T-helper 1 cell treated with Interleukin-12 subunit alpha and Interleukin-12 subunit beta and Interleukin-4 antibody, amounts not matched to agents 30 μg/mL and 1 μg/mL, for 36 hours (primary cell): Measurements from ENCODE around the gene AKR1C1.
"Not testable (repeated sequence)": the region's sequence is repeated elsewhere in the genome, so short reads cannot be mapped to it uniquely, and the experiment has no call there.

Source experiments
- H3K27ac Mint-ChIP-seq: one replicate; pipeline ENCODE4 v1.8.0; 2021; ENCODE audit warnings: mild to moderate bottlenecking, mixed read lengths
- H3K27me3 Mint-ChIP-seq: one replicate; pipeline ENCODE4 v1.8.0; 2021; ENCODE audit warnings: low read depth, mixed read lengths
- H3K36me3 Mint-ChIP-seq: one replicate; pipeline ENCODE4 v1.8.0; 2021; ENCODE audit warnings: low read depth, mixed read lengths
- H3K4me1 Mint-ChIP-seq: one replicate; pipeline ENCODE4 v1.8.0; 2021; ENCODE audit warnings: low read depth, mixed read lengths
- H3K4me3 Mint-ChIP-seq: one replicate; pipeline ENCODE4 v1.8.0; 2021; ENCODE audit warnings: mild to moderate bottlenecking, moderate library complexity, mixed read lengths
- H3K9me3 Mint-ChIP-seq: one replicate; pipeline ENCODE4 v1.8.0; 2021; ENCODE audit warnings: mixed read lengths

Gene AKR1C1

DNA sequence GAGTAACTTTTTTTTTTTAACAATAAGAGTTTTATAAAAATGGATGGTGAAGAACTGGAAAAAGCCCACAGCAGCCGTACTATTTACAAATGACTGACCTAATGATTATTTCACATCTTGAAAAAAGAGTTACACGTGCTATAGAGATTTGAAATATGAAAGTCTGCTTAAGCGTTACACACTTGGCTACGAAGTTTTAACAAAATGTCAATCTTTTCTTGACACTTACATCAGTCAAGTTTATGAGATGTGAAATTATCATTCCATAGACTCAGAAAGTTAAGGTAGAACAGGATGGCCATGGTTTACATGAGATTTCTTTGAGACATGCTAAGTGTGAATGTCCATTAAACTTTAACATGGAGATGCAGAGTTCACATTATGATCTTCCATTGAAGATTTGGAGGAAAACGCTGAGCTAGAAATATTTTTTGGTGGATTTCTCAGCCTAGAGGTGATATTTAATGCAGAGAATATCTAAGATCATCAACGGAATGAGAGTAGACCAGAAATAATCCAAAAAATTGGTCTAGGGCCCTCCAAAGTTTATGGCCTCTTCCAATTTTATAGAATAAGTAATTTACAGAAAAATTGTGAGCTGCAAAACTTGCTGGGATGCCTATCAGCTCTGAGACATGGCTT lies 24.9 kb downstream of the AKR1C1 start:
- H3K4me1 Mint-ChIP-seq, H3K36me3 Mint-ChIP-seq, H3K27ac Mint-ChIP-seq, H3K27me3 Mint-ChIP-seq, H3K9me3 Mint-ChIP-seq, H3K4me3 Mint-ChIP-seq: not testable (repeated sequence)

DNA sequence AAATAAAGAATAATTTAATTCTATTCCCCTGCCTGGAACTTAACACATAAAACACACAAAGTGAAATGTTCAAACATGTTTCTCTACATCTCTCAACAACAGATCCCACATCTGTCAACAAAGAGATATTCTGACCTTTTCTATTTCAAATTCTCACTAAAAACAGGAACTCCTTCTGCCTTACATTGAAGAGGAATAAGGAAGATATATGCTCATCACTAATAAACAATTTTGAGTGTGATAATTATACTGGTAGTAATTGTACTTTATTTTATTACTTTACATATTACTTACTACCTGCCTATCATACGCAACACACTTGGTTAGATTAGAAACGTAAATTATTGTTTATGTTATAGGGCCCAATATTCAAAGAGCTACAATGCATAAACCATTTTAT lies 27.0 kb downstream of the AKR1C1 start:
- no peaks in the 10 kb centered on the region for H3K27me3 Mint-ChIP-seq
- no peaks in the 10 kb centered on the region for H3K9me3 Mint-ChIP-seq
- H3K27ac Mint-ChIP-seq, result no peak overlapping the region
- no peaks in the 10 kb centered on the region for H3K4me1 Mint-ChIP-seq
- no peaks in the 10 kb centered on the region for H3K36me3 Mint-ChIP-seq
- H3K4me3 Mint-ChIP-seq, result no peak overlapping the region

- not testable (repeated sequence) for H3K27me3 Mint-ChIP-seq, H3K4me3 Mint-ChIP-seq, H3K27ac Mint-ChIP-seq, H3K36me3 Mint-ChIP-seq, H3K4me1 Mint-ChIP-seq, H3K9me3 Mint-ChIP-seq
These were observed 28.2 kb downstream of the AKR1C1 start for GRCh38 chr10:4991463-4991862.

GRCh38 chr10:4992564-4992963 lies 29.3 kb downstream of the AKR1C1 start:
- not testable (repeated sequence) for H3K4me3 Mint-ChIP-seq, H3K4me1 Mint-ChIP-seq, H3K27me3 Mint-ChIP-seq, H3K27ac Mint-ChIP-seq, H3K36me3 Mint-ChIP-seq, H3K9me3 Mint-ChIP-seq

DNA sequence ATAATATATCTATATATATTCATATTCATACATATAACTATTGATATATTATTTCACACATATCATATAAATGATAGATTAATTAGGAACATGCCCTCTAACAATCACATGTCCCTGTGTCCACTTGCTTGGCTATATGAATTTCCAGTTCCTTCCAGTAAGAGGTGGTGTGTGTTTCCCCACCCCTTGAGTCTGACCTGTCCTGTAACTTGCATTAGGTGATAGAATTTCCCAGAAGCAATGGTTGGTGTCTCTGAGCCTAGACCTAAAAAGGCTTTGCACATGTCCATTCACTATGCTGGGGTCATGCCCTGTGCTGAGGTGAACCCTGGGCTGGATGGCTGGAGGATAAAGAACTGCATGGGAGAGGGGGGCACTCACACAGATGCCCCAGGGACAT lies 31.0 kb downstream of the AKR1C1 start:
- not testable (repeated sequence) for H3K27me3 Mint-ChIP-seq, H3K27ac Mint-ChIP-seq, H3K36me3 Mint-ChIP-seq, H3K4me3 Mint-ChIP-seq, H3K4me1 Mint-ChIP-seq, H3K9me3 Mint-ChIP-seq

- H3K27me3 Mint-ChIP-seq, result no peaks in the 10 kb centered on the region
- no peaks in the 10 kb centered on the region for H3K36me3 Mint-ChIP-seq
- no peaks in the 10 kb centered on the region for H3K4me1 Mint-ChIP-seq
- H3K9me3 Mint-ChIP-seq, result no peaks in the 10 kb centered on the region
- no peak overlapping the region for H3K4me3 Mint-ChIP-seq
- no peak overlapping the region for H3K27ac Mint-ChIP-seq
These were observed 35.5 kb downstream of the AKR1C1 start for GRCh38 chr10:4998671-4999070.

DNA sequence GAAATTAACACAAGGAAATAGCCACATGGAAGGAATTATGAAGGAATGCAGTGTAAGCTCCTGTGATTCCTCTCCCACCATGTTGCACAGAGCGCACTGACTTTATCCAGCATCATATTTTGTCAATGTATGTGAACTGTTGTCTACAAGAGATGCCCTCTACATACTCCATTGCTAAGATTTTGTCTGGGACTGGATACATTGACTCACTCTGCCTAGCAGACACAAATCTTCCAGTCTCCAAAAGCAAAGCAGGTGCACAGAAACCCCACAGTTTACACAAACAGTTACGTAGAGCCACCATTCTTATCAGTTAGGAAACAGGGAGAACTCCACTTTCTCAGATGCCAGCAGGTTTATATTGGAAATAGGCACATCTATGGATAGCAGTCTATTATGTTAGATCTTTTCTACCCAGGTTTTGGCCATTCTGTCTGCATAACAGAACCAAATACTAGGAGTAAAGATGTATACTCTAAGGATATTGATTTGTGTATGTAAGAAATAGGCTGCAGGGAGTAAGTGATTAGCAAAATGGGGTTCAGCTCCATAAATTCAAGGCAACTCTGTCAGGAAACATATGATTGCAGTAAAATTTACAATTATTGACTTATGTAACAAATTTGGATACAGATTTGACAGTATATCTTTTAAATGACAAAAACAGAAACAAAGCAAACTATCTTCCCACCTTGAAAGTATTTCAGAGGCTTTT lies 39.0 kb downstream of the AKR1C1 start:
- Mint-ChIP-seq H3K27ac (no peak overlapping the region), H3K4me3 (no peak overlapping the region), H3K9me3 (no peaks in the 10 kb centered on the region), H3K27me3 (no peaks in the 10 kb centered on the region), H3K4me1 (no peaks in the 10 kb centered on the region), H3K36me3 (no peaks in the 10 kb centered on the region)

DNA sequence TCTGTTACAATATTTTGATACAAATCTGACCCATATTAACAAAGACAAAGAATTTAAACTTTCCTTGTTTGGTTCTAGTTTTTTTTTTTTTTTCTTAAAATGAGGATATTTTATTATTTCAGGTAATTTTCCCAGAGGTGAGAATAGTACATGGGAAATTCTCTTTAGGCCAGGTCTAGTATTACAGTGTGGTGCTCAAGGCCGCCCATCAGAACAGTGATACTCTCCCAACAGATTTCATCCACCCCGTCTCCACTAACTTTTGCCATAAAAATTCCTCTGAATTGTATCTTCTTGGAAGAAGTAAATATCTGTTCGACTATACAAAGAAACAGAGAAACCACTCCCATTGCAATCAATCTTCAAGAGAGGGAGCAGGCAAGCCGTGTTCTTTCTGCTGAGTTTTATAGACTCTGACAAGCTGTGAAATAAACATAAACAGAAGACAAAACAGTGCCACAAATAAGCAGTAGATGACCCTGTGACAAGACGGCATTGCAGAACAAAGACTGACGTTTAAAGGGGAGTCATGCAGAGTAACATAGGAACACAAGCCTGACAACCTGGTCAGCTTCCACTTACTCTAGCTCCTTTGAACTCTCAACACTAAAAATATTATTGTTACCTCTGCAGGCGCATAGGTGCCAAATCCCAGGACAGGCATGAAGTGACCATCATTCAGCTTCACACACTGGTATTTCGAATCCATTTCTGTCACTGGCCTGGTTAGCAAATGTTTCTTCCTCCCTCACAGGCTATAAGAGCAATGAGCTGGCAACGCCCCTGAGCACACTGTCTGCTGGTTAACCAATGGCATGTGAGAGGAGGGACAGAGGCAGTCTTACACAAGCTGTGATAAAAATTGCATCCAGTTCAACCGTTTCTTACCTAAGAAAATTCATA lies 40.2 kb downstream of the AKR1C1 start, which contains the start of gene AKR1C2:
TSS of gene AKR1C2 (minus strand) at position 731 of the 903 bp plus-strand sequence. CDS start at position 709, 22 bp downstream.
- not testable (repeated sequence) for H3K27ac Mint-ChIP-seq, H3K36me3 Mint-ChIP-seq, H3K27me3 Mint-ChIP-seq, H3K4me1 Mint-ChIP-seq, H3K4me3 Mint-ChIP-seq, H3K9me3 Mint-ChIP-seq

- not testable (repeated sequence) for H3K36me3 Mint-ChIP-seq, H3K4me3 Mint-ChIP-seq, H3K27me3 Mint-ChIP-seq, H3K27ac Mint-ChIP-seq, H3K9me3 Mint-ChIP-seq, H3K4me1 Mint-ChIP-seq
These were observed 40.8 kb downstream of the AKR1C1 start for GRCh38 chr10:5004030-5004385.

DNA sequence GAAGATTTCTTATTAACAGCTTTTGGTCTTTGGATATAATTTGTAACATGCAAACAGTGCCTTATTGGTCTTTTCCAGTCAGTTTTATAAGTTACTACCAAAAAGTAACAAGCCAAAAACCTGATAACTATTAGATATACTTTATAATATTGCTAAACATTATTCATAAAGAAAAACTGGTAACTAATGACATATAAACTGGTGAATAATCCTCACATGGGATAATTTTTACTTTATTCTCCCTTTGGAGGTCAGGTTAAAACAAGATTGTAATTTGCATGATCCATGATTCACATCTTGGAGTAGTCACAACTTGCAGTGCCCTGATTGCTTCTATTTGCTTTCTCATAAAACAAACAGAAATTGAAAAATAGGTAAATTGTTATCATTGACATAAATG lies 41.3 kb downstream of the AKR1C1 start:
- not testable (repeated sequence) for H3K4me1 Mint-ChIP-seq, H3K36me3 Mint-ChIP-seq, H3K9me3 Mint-ChIP-seq, H3K27me3 Mint-ChIP-seq, H3K4me3 Mint-ChIP-seq, H3K27ac Mint-ChIP-seq

- not testable (repeated sequence) for H3K27ac Mint-ChIP-seq, H3K4me1 Mint-ChIP-seq, H3K4me3 Mint-ChIP-seq, H3K27me3 Mint-ChIP-seq, H3K36me3 Mint-ChIP-seq, H3K9me3 Mint-ChIP-seq
These were observed 45.8 kb downstream of the AKR1C1 start for GRCh38 chr10:5008857-5009548.

- H3K9me3 Mint-ChIP-seq, H3K4me3 Mint-ChIP-seq, H3K27me3 Mint-ChIP-seq, H3K27ac Mint-ChIP-seq, H3K36me3 Mint-ChIP-seq, H3K4me1 Mint-ChIP-seq: not testable (repeated sequence)
These were observed 46.8 kb downstream of the AKR1C1 start for GRCh38 chr10:5010043-5010442.

DNA sequence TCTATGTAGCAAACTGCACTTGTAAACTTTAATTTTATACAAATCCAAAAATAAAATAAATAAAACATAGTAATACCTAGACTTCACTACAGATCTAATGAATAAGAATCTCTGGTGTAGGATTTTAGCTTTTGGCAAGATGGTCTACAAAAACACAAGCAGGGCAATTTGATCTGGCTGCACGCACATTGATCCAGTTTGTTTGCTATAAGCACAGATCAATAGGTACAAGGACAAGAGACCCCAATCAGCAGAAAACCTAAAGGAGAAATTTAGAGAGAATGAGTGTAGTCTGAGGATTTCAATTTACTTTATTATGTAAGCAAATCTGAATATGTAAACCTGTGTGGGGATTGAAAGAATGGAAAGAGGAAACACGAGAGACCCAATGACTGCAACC lies 48.2 kb downstream of the AKR1C1 start:
- not testable (repeated sequence) for H3K9me3 Mint-ChIP-seq, H3K4me3 Mint-ChIP-seq, H3K27me3 Mint-ChIP-seq, H3K36me3 Mint-ChIP-seq, H3K27ac Mint-ChIP-seq, H3K4me1 Mint-ChIP-seq

DNA sequence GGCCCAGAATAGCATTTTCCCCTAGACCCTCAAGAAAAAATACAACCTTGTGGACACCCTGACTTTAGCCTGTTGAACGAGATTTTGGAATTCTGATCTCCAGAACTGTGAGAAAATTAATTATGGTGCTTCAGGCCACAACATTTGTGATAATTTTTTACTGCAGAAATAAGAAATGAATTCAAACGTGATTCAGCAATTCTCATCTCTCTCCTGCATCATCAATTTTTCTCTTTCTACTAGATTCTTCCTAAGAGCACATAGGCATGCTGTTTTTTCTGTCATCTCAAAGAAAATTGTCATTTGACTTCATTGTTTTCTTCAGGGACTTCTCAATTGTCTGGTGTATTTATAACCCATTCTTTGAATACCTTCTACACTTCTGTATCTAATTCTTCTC lies 49.4 kb downstream of the AKR1C1 start:
- Mint-ChIP-seq H3K27ac (no peak overlapping the region), H3K9me3 (no peaks in the 10 kb centered on the region), H3K4me1 (no peaks in the 10 kb centered on the region), H3K4me3 (no peak overlapping the region), H3K36me3 (no peaks in the 10 kb centered on the region), H3K27me3 (peaks cover 10% of the 10 kb centered on the region)

- peaks cover 10% of the 10 kb centered on the region for H3K27me3 Mint-ChIP-seq
- H3K4me3 Mint-ChIP-seq, result no peak overlapping the region
- H3K9me3 Mint-ChIP-seq, result no peaks in the 10 kb centered on the region
- no peaks in the 10 kb centered on the region for H3K36me3 Mint-ChIP-seq
- no peak overlapping the region for H3K27ac Mint-ChIP-seq
- no peaks in the 10 kb centered on the region for H3K4me1 Mint-ChIP-seq
These were observed 50.2 kb downstream of the AKR1C1 start for GRCh38 chr10:5013385-5013784.
